GM13977 (cell line): ENCODE data around the gene H1-8.

Experiments used
- DNase-seq: peaks from one replicate; pipeline ENCODE4 v3.0.0; 2012; ENCODE audit warnings: low spot score
- in situ Hi-C: fragments of 300-500 bp; cut with MboI; formaldehyde crosslinking; loops from one replicate; pipeline ENCODE4 v1.12.0; 2022; ENCODE audit warnings: low sequenced_read_pairs, low pct_unique_long_range_greater_than_20kb, mixed read lengths, inconsistent platforms; ENCODE audit not compliant: unreplicated experiment
- TF ChIP-seq, protein P1 (sequence below): IDR thresholded peaks from 2 replicates; pipeline ENCODE4 v1.5.1; 2012; ENCODE audit warnings: mild to moderate bottlenecking, control low read depth; ENCODE audit not compliant: insufficient read depth; ENCODE audit errors: extremely low read depth, missing control alignments

Gene H1-8

DNA sequence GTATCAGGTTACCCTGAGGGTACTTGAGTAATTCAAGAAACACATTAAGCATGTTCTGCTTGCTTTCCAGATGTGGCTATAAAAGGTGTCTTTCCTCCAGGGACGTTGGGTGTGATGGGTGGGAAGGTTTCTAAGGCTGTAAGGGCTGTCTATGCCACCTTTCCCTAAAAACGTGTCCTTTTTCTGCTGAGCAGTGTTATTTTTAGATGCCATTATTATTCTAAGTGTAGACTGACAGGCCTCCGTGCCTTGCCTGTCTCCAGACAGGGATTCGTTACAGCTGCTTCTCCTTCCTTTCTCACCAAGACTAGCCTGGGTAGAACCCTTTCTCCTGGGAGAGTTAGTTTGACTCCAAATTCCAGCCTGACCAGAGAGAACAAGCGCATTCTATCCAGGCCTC lies 41.3 kb upstream of the H1-8 start:
- in situ Hi-C loops, result no loop called here
- no peak for DNase-seq
- TF ChIP-seq, protein P1, sequence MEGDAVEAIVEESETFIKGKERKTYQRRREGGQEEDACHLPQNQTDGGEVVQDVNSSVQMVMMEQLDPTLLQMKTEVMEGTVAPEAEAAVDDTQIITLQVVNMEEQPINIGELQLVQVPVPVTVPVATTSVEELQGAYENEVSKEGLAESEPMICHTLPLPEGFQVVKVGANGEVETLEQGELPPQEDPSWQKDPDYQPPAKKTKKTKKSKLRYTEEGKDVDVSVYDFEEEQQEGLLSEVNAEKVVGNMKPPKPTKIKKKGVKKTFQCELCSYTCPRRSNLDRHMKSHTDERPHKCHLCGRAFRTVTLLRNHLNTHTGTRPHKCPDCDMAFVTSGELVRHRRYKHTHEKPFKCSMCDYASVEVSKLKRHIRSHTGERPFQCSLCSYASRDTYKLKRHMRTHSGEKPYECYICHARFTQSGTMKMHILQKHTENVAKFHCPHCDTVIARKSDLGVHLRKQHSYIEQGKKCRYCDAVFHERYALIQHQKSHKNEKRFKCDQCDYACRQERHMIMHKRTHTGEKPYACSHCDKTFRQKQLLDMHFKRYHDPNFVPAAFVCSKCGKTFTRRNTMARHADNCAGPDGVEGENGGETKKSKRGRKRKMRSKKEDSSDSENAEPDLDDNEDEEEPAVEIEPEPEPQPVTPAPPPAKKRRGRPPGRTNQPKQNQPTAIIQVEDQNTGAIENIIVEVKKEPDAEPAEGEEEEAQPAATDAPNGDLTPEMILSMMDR, result no peak

DNA sequence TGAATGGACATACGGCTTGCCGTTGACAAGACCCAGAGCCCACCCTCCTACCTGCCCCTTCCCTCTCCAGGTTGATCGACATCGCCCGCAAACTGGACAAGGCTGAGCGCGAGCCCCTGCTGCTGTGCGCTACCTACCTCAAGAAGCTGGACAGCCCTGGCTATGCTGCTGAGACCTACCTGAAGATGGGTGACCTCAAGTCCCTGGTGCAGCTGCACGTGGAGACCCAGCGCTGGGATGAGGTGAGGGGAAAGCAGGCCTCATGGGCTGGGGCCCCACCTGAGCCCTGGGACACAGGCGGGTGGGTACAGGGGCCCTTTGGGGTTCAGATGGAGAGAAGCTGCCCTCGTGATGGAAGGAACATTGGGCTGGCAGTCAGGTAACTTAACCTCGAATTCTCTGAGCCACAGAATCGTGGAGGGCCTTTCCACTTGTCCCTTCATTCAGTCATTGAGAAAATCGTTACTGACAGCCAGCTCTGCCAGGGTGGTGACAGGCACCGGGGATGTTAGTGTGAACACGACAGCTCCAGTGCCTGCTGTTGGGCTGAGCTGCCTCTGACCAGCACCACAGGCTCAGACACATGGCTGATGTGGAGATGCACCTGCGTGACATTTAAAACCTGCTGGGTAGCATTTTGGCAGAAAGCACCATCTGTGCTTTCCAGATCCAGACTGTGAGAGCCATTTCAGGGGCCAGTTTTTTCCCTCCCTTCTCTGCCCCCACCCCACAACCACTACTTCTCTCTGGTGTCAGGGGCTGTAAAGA lies 40.1 kb upstream of the H1-8 start:
- TF ChIP-seq, protein P1, result no peak
- in situ Hi-C loops, result no loop called here
- no peak for DNase-seq

DNA sequence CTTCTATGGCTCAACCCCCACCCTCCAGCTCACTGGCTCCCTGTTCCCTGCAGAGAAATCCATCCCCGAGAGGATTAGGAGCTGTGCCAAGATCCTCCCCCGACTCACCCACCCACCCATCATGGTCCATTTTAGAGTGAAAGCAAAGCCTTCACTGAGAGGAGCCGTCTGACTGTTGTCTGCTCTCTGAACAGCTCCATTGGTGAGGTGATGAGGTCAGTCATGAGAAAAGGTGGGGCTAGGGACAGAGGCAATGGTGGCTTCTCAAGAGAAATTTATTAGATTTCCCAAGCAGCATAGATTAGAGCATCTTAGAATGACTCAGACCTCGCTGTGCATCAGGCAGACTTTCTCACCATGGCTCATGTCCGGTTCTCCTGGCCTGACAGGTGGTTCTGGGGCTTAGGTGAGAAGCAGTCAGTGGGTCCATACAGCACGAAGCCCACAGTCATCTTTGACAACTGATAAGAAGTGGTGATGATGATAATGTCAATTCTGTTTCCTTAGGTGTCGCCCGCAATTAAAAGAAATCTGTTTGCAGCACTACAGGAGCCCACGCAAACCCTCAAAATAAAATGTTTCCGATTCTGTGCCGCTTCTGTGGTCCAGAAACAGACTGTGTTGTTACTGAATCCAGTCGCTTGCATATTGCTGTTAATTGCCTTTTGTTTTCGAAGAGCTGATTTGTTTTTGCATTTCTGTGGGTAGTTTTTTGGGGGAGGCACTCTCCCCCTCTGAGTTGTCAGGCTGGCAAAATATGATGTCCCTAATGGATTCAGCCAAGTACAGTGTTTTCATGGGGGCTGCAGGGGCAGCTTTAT lies 39.3 kb upstream of the H1-8 start:
- DNase-seq, result no peak
- in situ Hi-C loops, result no loop called here
- TF ChIP-seq, protein P1, result no peak

DNA sequence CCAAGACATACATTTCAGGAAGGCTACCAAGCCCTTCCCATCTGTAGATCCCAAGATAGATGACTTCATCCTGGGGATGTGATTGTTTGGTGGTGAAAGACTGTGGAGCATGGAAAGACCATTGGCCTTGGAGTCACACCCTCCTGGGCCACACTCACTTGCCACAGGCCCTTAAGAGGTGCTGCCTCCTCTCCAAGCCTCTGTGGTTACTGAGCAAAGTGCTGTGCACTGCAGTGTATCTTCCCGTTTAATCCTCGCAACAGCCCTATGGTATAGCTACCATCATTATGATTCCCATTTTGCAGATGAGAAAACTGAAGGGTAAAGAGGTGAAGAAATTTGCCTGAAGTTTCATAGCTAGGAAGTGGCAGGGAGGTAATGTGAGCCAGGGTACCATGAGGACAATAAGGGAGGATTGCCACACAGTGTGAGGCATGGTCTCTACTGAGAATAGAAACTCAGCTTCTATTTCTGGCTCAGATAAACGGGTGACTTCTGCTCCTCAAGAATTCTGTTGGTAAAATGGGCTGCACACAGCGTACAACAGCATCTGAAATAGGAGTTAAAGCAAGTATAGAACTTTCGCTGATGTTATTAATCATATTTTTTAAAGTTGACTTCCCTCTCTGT lies 38.4 kb upstream of the H1-8 start:
- TF ChIP-seq, protein P1, result no peak
- in situ Hi-C loops, result no loop called here
- no peak for DNase-seq

DNA sequence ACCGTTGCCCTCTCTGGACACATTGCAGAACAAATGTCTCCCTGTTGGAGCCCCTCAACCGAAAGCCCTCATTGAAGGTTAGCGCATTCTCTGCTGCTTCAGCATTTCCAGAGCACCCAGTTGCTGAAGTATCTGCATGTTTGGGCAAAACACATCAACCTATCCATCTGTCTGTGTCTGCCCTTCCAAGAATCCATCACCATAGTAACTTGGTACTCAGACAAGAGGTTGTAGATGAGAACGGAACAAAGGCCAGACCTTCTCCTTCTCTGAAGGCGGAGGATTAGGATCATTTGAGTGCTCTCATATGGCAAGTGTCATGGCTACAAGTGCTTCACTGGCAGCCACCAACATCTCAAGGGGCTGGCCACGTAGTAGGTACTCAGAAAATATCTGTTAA lies 37.6 kb upstream of the H1-8 start:
- in situ Hi-C loops, result no loop called here
- DNase-seq, result no peak
- TF ChIP-seq, protein P1, result no peak

DNA sequence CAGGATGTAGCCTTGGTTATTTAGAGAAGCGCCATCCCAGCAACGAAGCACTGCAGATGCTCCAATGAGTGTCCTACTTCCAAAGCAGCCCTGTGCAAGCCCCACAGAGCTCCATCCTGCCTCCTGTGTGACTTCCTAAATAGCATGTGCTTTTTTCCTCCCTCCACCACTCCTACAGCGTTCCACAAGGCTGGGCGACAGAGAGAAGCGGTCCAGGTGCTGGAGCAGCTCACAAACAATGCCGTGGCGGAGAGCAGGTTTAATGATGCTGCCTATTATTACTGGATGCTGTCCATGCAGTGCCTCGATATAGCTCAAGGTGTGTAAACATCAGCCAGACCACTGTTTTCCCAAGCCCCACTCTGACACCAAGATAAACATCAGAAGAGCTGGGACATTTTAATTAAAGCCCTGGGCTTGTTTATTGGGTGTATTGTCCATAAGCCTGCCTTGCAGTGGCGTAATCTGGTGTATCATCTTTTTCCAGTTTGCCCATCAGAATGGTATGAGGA lies 36.7 kb upstream of the H1-8 start:
- in situ Hi-C loops, result no loop called here
- TF ChIP-seq, protein P1, result no peak
- no peak for DNase-seq
